GM18907 (cell line): ENCODE results near the gene SLC15A4.
"Not testable (repeated sequence)": the region's sequence is repeated elsewhere in the genome, so short reads cannot be mapped to it uniquely, and the experiment has no call there.

Experiments used
- ATAC-seq: cut with Tn5 transposase; IDR thresholded peaks from one replicate; pipeline ENCODE4 v1.9.1; 2021; ENCODE audit warnings: mild to moderate bottlenecking, moderate library complexity; ENCODE audit not compliant: unreplicated experiment

Gene SLC15A4

DNA sequence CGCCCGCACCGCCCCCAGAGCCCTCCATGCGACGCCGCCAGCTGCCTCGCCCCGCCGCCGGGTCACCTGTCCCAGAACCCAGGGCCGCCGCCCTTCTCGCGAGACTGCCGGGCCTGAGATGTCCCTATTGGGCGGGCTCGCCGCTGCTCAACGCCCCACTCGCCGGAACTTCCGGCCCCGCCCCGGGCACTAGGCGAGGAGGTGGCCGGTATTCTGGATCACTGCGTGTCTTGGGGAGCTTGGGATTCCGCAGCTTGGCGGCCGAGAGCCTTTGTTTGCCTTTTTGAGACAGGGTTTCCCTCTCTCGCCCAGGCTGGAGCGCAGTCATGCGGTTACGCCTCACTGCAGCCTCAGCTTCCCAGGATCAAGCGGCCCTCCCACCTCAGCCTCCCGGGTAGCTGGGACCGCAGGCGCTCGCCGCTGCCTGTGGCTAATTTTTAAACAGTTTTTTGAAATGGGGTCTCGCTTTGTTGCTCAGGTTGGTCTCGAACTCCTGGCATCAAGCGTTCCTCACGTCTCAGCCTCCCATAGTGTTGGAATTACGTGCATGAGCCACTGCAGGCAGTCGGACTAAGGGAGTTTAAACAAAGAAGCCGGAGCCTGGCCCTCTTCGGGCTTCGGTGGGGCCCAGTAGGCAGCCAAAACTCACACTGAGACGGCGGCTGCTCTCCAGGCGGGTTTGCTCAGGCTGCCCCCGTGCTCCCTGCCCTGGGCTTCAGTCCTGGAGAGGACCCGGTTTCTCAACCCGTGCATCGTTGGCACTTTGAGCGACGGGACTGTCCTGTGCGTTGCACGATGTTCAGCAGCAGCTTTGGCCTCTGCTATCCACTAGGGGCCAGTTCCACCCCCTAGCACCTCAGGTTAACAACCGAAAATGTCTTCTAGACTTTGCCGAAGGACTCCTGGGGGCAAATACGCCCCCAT lies at the start of gene SLC15A4:
TSS of gene SLC15A4 (minus strand) at position 43 of the 924 bp plus-strand sequence. CDS start at position 28, 15 bp downstream.
- ATAC-seq: peak; percentile 87

DNA sequence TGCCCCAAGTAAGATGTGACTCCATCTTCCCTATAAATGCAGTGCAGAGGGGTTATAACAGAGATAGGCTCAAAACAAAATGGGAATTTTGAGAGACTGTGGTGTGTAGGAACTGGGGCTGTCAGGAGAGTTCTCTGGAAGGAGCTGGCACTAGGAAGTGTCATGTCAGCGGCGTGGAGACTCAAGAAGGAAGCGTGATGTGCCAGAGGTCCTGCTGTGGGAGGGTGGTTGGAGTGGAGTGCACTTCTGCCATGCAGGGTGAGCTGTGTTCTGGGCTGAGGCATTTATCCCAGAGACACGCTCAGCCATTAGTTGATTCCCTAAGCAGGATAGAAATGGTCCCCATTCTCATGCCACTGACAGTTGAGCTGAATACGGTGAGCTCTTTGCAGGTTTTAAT lies 48.5 kb upstream of the SLC15A4 start:
- no peak for ATAC-seq

DNA sequence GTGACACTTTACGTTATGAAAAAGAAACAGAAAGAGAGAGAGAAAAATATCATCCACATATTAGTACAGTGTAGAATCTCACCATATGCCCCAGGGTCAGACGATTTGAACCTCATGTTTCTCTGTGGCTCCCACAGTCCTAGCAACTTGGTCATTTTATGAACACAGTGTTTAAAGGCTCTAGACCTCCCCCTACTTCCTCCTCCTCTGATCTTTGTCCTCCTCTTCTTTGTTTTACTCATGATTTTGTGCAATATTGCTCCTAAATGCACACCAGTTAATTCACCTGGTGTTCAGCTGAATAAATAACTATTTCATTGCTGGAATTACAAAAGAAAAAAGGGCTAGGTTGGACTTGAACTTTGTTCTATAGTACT lies 47.7 kb upstream of the SLC15A4 start:
- no peak for ATAC-seq

DNA sequence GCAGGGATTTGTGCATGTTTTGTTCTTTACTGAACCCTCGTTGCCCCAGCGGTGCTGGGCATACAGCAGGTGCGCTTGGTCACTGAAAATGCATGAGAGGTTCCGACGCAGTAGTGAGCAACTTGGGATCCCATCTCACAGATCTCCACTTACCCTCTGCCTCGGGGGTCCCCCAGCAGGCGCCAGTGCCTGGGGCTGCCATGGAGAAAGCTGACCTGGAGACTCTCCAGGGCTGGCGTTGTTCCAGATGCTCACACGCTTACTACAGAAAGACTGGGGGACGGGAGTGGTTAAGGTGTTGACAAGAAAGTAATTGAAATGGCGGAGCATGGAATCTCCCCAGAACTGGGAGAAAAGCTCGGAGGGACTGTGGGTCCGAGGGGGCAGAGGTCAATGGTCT lies 43.7 kb upstream of the SLC15A4 start:
- ATAC-seq: no peak

DNA sequence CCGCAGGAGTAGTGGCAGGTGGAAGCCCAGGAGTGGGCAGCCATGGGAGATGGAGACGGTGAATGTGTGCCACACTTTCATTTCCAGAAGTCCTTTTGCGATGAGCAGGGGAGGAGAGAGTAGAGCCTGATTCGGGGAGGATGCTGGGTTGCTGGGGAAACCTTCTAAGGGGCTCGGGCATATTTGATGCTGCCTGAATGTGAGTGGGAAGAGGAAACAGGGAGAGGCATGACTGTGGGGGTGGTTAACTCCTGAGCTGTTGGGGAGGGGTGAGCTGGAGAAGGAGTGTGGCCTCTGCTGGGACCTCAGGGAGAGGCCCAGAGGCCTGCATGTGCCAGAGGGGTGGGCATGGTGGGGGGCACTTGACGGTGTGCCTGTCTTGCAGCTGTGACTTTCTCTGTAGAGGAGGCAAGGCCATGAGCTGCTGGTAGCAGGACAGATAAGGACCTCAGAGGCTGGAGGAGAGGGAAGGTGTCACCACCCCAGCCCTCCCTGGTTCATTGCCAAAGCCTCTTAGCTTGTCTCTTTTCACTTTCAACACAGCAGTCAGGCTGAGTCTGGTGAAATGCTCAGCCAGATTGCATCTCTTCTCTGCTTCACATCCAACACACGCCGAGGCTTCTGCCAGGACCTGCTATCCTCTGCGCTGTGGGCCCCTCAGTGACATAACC lies 40.9 kb upstream of the SLC15A4 start:
- ATAC-seq: no peak

DNA sequence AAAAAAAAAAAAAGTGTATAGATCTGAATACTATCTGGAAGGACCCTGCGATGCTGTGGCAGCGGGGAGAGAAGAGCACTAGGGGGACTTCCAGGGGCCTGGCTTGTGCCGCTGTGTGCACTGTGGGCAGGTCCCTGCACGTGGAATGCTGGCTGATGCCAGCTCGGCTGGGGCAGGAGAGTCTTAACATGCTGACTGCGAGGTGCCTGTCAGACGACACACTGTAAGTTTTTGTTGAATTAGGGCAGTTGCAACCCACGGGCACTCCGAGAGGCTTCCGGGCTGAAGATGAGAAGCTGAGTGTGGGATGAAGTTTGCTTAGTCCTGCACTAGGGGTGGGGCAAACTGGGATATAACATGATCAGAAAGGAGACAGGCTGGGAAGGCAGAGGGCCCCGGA lies 40.2 kb upstream of the SLC15A4 start:
- ATAC-seq: no peak

DNA sequence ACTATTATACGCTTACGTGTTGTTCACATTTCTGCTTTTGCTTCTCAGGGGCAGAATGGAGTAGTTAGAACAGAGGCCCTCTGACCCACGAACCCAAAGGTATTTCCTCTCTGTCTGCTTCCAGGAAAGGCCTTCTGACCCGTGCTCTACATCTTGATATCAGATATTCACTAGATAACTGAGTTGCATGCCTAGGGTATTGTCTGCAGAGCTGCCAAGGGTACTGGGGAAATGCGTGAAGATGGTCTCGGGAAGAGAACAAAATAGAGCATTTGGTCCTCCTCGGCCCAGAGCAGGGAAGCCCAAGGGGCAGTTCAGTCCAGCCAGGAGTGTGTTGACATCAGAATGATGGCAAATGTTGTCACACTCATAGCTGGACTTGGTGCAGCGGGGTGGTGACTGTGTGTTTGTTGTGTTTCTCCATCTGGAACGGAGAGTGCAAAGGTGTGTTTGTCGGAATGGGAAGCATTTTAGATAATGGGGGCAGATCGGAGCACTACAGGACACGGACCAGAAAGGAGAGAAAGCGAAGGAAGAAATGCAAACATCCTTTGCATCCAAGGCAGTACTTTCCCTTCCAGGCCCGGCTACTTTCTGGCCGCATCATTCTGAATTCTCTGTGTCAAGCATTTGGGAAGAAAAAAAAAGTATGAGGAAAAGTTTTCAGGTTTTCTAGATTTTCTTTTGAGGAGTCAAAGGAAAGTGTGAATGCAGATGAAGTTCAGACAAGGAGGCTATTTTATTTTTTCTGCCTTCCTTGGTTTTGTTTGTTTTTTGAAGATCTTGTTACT lies 37.7 kb upstream of the SLC15A4 start:
- ATAC-seq: no peak

DNA sequence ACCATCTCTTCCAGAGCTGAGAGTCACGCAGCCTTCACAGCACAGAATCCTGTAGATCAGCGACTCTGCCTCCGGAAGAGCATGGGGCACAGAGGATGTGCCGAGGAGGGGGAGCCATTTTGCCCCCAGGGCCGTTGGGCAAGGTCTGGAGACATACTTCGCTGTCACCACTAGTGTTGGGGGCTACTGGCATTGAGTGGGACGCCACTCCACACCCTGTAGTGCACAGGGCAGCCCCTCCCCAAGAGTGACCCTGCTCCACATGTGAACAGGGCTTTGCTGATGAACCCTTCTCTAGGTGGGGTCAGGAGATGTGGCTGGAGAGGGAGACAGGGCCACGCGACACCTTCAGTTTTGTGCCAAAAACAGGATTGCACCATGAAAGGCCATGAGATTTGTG lies 35.6 kb upstream of the SLC15A4 start:
- ATAC-seq: no peak

DNA sequence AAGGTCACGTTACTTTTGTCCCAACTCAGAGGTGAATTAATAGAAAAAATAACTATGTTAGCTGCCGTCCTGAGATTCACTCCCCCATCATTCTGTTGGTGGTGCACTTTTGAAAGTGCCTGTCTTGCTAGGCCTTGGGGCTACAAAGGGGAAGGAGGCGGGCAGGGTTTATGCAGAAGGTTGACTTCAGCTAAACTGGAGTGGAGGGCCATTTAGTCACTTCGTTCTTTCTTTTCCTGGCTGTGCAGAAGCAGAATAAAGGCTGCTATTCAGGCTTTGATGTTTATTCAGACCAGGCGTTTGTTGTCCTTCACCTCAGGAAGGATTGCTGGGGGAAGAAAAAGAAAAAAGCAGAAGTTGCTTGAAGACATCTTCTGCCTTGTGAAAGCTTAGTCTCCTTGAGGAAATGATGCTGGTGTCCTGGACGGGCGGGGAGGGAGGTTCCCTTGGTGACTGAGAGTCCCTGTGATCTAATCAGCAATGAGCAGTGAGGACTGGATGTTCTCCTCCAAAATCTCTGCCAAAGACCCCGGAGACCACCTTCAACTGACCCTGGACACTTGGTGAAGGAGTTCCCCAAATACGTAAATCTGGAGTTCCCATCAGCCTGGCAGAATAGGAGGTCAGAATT lies 33.5 kb upstream of the SLC15A4 start:
- ATAC-seq: no peak

DNA sequence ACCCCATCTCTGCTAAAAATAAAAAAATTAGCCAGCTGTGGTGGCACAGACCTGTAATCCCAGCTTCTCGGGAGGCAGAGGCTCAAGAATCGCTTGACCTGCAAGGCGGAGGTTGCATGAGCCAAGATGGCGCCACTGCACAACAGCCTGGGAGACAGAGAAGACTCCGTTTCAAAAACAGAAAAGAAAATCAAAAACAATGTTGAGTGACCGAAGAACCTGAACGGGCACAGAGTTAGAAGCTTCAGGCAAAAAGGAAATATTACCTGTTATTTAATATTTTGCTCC lies 33.0 kb upstream of the SLC15A4 start:
- no peak for ATAC-seq

DNA sequence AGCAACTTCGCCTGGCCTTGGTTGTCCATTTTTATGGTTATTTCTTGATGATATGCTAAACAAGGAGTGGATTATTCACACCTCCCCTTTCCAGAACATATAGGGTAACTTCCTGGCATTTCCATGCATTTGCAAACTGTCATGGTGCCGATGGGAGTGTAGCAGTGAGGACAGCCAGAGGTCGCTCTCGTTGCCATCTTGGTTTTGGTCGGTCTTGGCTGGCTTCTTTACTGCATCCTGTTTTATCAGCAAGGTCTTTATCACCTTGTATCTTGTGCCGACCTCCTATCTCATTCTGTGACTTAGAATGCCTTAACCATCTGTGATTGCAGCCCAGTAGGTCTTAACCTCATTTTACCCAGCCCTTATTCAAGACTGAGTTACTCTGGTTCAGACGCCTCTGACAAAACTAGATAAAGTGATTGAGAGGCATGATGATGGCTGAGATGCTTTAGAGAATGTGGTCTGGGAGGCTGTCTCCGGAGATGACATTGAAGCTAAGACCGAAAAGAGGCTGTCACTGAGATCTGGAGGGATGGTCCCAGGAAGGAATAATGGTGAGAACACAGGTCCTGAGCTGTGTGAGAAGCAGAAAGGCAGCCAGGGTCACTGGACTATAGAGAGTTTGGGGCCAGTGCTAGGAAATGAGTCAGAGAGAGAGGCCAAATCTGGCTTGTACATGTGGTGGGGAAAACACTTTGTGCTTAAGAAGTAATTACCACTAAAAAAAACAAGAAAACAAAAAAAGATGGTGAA lies 32.5 kb upstream of the SLC15A4 start:
- ATAC-seq: no peak

DNA sequence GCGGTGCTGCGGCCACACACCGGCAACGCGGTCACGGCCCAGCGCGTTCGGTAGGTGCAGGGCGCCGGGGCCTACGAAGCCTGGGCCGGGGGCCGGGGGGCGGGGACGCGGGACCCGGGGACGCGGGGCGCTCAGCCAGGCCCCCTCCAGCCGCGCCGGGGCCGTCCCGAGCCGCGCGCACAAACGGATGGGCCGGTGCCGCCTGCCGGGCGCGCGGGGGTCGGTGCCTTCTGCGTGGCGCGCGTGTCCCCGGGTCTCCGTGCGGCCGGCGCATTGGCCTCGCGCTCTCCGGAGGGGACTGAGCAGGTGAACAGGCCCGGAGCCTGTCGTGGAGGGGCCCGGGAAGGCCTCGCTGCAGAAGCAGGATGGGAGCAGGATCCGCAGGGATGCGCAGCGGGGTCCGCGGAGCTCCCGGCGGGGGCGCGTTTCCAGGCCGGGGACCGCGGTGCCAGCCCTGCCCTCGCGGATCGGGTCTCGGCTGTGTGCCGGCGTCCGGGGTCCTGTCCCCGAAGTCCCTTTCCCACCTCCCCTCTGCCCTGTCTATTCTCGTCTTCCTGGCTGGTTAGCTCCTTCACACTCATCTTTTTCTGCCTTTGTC lies 29.9 kb upstream of the SLC15A4 start:
- no peak for ATAC-seq

DNA sequence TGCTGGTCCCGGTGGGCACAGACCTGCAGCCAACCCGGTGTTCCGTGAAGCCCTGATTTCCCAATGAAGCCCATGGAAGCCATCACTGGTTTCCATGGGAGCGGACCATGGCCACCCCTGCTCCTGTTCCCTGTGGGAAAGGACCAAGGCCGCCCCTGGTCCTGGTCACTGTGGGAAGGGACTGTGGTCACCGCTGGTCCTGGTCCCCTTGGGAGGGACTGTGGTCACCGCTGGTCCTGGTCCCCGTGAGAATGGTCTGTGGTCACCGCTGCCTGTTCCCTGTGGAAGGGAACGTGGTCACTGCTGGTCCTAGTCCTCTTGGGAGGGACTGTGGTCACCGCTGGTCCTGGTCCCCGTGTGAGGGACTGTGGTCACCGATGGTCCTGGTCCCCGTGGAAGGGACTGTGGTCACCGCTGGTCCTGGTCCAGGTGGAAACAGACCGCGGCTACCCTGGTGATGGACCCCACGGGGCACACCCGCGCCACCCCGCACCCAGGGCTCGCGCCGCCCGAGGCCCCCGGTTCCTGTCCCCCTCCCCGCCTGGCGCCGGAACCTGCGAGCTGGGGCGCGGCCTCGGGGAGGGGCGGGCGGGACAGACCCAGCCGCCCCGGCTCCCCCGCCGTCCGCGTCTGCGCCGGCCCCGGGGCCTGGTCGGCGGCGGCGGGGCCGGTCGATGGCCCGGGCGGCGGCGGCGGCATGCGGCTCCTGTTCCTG lies 29.3 kb upstream of the SLC15A4 start, which contains the start of gene GLT1D1:
TSS of gene GLT1D1 (plus strand) at position 594 of the 715 bp plus-strand sequence. CDS start at position 698, 104 bp downstream.
- ATAC-seq: no peak

DNA sequence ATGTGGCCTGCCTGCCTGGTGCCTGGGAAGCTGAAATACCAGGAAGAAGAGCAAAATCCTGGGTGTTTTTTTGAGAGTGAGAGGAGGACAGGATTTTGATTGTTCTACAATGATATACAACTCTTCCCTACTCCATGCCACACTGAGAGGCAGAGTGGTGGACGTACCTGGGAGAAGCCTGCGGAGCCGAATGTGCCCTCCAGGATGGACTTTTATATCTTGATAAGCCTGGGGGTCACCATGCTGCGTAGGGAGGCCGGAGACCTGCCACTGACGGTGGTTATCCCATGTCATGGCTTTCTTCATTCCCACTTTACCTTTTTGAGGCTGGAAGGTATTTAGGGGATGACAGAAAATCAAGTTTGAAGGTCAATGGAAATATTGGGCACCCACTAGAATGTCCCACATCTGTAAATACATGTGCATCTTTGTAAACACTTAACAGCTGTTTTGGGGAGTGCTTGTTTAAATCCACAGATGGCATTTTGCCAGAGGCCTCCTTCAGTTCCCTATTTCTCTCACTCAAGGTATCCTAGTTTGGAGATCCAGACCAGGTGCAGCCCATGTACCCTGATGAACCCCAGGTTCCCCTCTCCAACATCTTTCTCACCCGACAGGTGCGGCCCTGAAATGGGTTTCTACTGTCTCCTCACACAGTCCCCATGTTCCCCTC lies 28.4 kb upstream of the SLC15A4 start:
- no peak for ATAC-seq

DNA sequence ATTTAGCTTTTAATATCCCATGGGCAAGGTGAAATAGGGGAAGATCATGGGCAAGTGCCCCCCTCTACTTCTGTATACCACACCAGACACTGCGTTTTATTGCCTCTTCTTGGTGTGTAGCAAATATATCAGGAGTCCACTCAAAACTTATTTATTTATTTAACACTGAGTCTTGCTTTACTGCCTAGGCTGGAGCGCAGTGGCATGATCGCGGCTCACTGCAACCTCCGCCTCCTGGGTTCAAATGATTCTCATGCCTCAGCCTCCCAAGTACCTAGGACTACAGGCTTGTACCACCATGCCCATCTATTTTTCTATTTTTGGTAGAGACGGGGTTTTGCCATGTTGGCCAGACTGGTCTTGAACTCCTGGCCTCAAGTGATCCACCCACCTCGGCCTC lies 27.7 kb upstream of the SLC15A4 start:
- not testable (repeated sequence) for ATAC-seq

DNA sequence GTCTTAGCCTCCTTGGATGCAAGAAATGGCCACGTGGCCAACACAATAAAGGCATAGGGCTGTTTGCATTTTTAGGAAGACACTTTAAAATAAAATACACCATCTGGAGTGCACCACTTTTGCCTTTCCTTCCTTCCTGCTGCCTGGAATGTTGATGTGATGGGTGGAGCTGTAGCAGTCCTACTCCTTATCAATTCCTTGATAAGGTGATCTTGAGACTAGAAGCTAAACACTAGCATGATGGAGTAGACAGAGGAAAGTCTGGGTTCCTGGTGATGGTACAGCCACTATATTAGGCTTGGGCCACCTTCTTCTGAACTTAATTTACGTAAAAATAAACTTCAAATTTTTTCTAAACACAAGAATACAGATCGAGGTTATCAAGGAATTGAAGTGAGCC lies 26.6 kb upstream of the SLC15A4 start:
- no peak for ATAC-seq

DNA sequence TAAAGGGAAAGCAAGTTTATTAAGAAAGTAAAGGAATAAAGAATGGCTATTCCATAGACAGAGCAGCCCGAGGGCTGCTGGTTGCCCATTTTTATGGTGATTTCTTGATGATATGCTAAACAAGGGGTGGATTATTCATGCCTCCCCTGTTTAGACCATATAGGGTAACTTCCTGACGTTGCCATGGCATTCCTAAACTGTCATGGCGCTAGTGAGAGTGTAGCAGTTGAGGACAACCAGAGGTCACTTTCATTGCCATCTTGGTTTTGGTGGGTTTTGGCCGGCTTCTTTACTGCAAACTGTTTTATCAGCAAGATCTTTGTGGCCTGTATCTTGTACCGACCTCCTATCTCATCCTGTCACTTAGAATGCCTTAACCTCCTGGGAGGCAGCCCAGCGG lies 26.0 kb upstream of the SLC15A4 start:
- ATAC-seq: not testable (repeated sequence)

DNA sequence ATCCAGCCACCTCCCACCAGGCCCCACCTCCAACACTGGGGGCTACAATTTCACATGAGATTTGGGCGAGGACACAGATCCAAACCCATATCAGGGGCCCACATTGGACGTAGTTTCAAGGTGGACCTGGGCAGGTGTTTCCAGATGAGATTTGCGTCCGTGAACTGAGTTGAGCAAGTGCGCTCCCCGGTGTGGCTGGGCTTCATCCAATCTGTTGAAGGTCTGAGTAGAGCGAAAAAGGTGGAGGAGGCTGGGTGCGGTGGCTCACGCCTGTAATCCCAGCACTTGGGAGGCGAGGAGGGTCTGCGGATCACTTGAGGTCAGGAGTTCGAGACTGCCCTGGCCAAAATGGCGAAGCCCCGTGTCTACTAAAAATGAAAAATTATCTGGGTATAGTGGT lies 24.6 kb upstream of the SLC15A4 start:
- no peak for ATAC-seq

DNA sequence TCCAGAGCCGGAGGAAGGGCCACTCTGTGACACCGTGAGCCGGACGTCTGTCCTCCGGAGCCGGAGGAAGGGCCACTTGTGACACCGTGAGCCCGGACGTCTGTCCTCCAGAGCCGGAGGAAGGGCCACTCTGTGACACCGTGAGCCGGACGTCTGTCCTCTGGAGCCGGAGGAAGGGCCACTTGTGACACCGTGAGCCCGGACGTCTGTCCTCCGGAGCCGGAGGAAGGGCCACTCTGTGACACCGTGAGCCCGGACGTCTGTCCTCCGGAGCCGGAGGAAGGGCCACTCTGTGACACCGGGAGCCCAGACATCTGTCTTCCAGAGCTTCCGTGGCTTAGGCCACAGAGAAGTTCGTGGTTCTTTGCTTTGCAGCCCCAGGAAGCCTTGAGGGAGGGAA lies 22.9 kb upstream of the SLC15A4 start:
- not testable (repeated sequence) for ATAC-seq
